Nephron progenitor cell (in vitro differentiated cells): ENCODE results near the gene ANTXR1.
"Not testable (repeated sequence)": the region's sequence is repeated elsewhere in the genome, so short reads cannot be mapped to it uniquely, and the experiment has no call there.

ENCODE experiments used
- DNase-seq: peaks from one replicate; pipeline ENCODE4 v3.0.0; 2021
- H3K27ac Mint-ChIP-seq: 2 replicates; pipeline ENCODE4 v1.8.0; 2021; ENCODE audit warnings: mild to moderate bottlenecking, moderate library complexity, mixed read lengths
- H3K27me3 Mint-ChIP-seq: 2 replicates; pipeline ENCODE4 v1.8.0; 2021; ENCODE audit warnings: mild to moderate bottlenecking, low read depth, mixed read lengths; ENCODE audit not compliant: poor library complexity
- H3K36me3 Mint-ChIP-seq: 2 replicates; pipeline ENCODE4 v1.8.0; 2021; ENCODE audit warnings: low read depth, mixed read lengths
- H3K4me1 Mint-ChIP-seq: 2 replicates; pipeline ENCODE4 v1.8.0; 2021; ENCODE audit warnings: mixed read lengths
- H3K4me3 Mint-ChIP-seq: 2 replicates; pipeline ENCODE4 v1.8.0; 2021; ENCODE audit warnings: mild to moderate bottlenecking, moderate library complexity, mixed read lengths
- H3K9me3 Mint-ChIP-seq: 2 replicates; pipeline ENCODE4 v1.8.0; 2021; ENCODE audit warnings: mild to moderate bottlenecking, moderate library complexity, mixed read lengths
- CTCF ChIP-seq: fragments of 200-600 bp; sonication (generic); IDR thresholded peaks from 2 replicates; pipeline ENCODE4 v1.5.0; 2021; ENCODE audit warnings: antibody characterized with exemption

ANTXR1 gene

GRCh38 chr2:69169655-69170389, 156.8 kb downstream of the ANTXR1 start:
- H3K9me3 Mint-ChIP-seq = no peaks in the 10 kb centered on the region
- H3K4me3 Mint-ChIP-seq = no peak overlapping the region
- peaks cover 3% of the 10 kb centered on the region for H3K27me3 Mint-ChIP-seq
- DNase-seq = no peak
- H3K36me3 Mint-ChIP-seq = peaks cover 83% of the 10 kb centered on the region
- no peak for TF ChIP-seq CTCF
- H3K27ac Mint-ChIP-seq = no peak overlapping the region
- H3K4me1 Mint-ChIP-seq = no peaks in the 10 kb centered on the region

DNA sequence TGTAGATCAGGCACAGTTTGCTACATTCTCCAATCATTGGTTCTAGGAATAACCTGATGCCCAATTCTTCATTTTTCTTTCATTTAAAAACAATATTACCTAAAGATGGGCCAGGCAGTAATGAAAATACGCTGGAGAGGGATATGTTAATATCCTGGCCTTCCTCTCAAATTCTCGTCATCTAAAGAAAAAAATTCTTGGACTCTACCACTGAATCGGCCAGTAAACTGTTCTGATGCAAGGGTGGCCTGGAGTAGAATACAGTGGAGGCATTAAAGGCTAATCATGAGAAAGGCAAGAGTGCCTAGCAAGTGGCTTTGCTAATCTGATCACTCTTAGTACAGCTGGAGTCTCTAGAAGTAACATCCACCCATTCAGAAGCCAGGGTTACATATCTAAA, 157.7 kb downstream of the ANTXR1 start:
- Mint-ChIP-seq H3K27me3 (peaks cover 3% of the 10 kb centered on the region), H3K27ac (no peak overlapping the region), H3K9me3 (no peaks in the 10 kb centered on the region), H3K36me3 (peaks cover 84% of the 10 kb centered on the region), H3K4me1 (peaks cover under 1% of the 10 kb centered on the region), H3K4me3 (no peak overlapping the region)
- TF ChIP-seq CTCF = no peak
- no peak for DNase-seq

- no peak for TF ChIP-seq CTCF
- DNase-seq = no peak
- no peak overlapping the region for H3K27ac Mint-ChIP-seq
- peaks cover 84% of the 10 kb centered on the region for H3K36me3 Mint-ChIP-seq
- peaks cover 7% of the 10 kb centered on the region for H3K4me1 Mint-ChIP-seq
- H3K9me3 Mint-ChIP-seq = no peaks in the 10 kb centered on the region
- H3K4me3 Mint-ChIP-seq = no peak overlapping the region
- H3K27me3 Mint-ChIP-seq = peaks cover 3% of the 10 kb centered on the region
These were observed 158.3 kb downstream of the ANTXR1 start for GRCh38 chr2:69171116-69171896.

- Mint-ChIP-seq H3K4me1 (peaks cover 14% of the 10 kb centered on the region), H3K27me3 (peaks cover 3% of the 10 kb centered on the region), H3K9me3 (no peaks in the 10 kb centered on the region), H3K36me3 (peaks cover 82% of the 10 kb centered on the region), H3K27ac (no peak overlapping the region), H3K4me3 (no peak overlapping the region)
- TF ChIP-seq CTCF = no peak
- DNase-seq = no peak
These were observed 159.0 kb downstream of the ANTXR1 start for GRCh38 chr2:69171897-69172525.

DNA sequence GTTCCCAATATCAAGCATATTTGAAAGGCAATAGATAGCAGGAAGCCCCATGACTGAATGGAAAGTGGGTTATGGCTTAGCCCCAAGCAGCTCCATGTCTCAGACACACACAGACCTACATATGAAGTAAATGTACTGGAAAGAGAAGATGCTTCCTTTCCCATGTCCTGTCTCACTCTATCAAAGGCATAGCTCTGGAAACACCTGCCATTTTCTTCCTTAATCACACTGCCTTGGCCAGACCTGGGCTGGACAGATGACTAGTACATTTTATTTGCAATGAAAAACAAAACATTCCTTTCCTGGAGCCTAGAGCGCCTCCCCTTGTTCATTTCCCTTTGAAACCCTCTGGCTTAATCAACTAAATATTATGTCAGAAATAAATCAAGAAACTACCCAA, 160.7 kb downstream of the ANTXR1 start:
- DNase-seq = no peak
- TF ChIP-seq CTCF = no peak
- Mint-ChIP-seq H3K27me3 (peaks cover 3% of the 10 kb centered on the region), H3K9me3 (no peaks in the 10 kb centered on the region), H3K4me3 (no peak overlapping the region), H3K27ac (no peak overlapping the region), H3K36me3 (peaks cover 78% of the 10 kb centered on the region), H3K4me1 (peaks cover 27% of the 10 kb centered on the region)

GRCh38 chr2:69174211-69174610, 161.2 kb downstream of the ANTXR1 start:
- DNase-seq, H3K9me3 Mint-ChIP-seq, H3K27ac Mint-ChIP-seq, H3K27me3 Mint-ChIP-seq, H3K4me3 Mint-ChIP-seq: not testable (repeated sequence)
- peaks cover 74% of the 10 kb centered on the region for H3K36me3 Mint-ChIP-seq
- peaks cover 27% of the 10 kb centered on the region for H3K4me1 Mint-ChIP-seq
